B cell (primary cell): Measurements from ENCODE around the gene TOP1. TPM values are rescaled to one million over a fixed set of nuclear protein-coding genes. Genes with fewer than 3 reads are reported as not detected.

Source experiments
- ATAC-seq: fragments of 200-7000 bp; cut with Tn5 transposase; one replicate; pipeline ENCODE4 v1.10.0; 2021; ENCODE audit warnings: low read depth, mild to moderate bottlenecking, moderate number of reproducible peaks, moderate library complexity
- CTCF ChIA-PET: fragments of 350-600 bp; sonication (Branson Sonifier 250); formaldehyde crosslinking; loops from one replicate; lab custom pipeline; 2021; ENCODE audit warnings: antibody characterized with exemption, inconsistent platforms; lab: Charles Lee
- POLR2A ChIA-PET: fragments of 350-600 bp; sonication (Branson Sonifier 250); formaldehyde crosslinking; loops from one replicate; lab custom pipeline; 2021; ENCODE audit warnings: antibody characterized with exemption; lab: Charles Lee
- DNase-seq: peaks from one replicate; pipeline ENCODE4 v3.0.0; 2013
- H2AFZ ChIP-seq: 2 replicates; pipeline ENCODE4 v1.6.1; 2012; ENCODE audit warnings: mild to moderate bottlenecking, low read depth, low read length; ENCODE audit not compliant: insufficient read depth, poor library complexity, severe bottlenecking
- H3K27ac ChIP-seq, 2 donors: 1 replicate in 1 of 2; 2 replicates in 1 of 2; pipeline ENCODE4 v1.5.1; 2012 to 2013; ENCODE audit warnings: low read length in 2 of 2, mild to moderate bottlenecking in 2 of 2, moderate library complexity in 1 of 2
- H3K27me3 ChIP-seq, 4 experiments: fragments of 200-600 bp in 1 of 4; sonication (generic) in 1 of 4; replicated peaks in 1 of 4; 1 replicate in 2 of 4; 2 replicates in 2 of 4; pipeline versions ENCODE4 v1.6.1 to v1.7.0; 2013 to 2016; ENCODE audit warnings: low read length in 3 of 4, mild to moderate bottlenecking in 2 of 4, mixed read lengths in 1 of 4, moderate library complexity in 1 of 4; ENCODE audit not compliant: insufficient read depth in 4 of 4, control insufficient read depth in 3 of 4; ENCODE audit errors: control extremely low read depth in 1 of 4
- H3K36me3 ChIP-seq, 2 experiments: replicated peaks in 1 of 2; 1 replicate in 1 of 2; 2 replicates in 1 of 2; pipeline versions ENCODE4 v1.6.1 to v1.7.1; 2013; ENCODE audit warnings: low read length in 1 of 2; ENCODE audit not compliant: insufficient read depth in 2 of 2, control insufficient read depth in 1 of 2; ENCODE audit errors: control extremely low read depth in 1 of 2, extremely low read depth in 1 of 2
- H3K4me1 ChIP-seq, 2 donors: fragments of 200-600 bp in 1 of 2; sonication (generic) in 1 of 2; 1 replicate in 1 of 2; 2 replicates in 1 of 2; pipeline versions ENCODE4 v1.5.1 to v1.6.1; 2013 to 2017; ENCODE audit warnings: low read length in 2 of 2; ENCODE audit not compliant: control insufficient read depth in 2 of 2, insufficient read depth in 2 of 2
- H3K4me2 ChIP-seq: replicated peaks from 2 replicates; pipeline ENCODE3; 2012; ENCODE audit warnings: mild to moderate bottlenecking, low read depth, low read length; ENCODE audit not compliant: poor library complexity, severe bottlenecking
- H3K4me3 ChIP-seq, 5 experiments: fragments of 200-600 bp in 1 of 5; sonication (generic) in 1 of 5; 1 replicate in 3 of 5; 2 replicates in 2 of 5; pipeline versions ENCODE4 v1.5.1 to v1.7.0; 2011 to 2016; ENCODE audit warnings: low read length in 4 of 5, mild to moderate bottlenecking in 4 of 5, low read depth in 2 of 5, control low read depth in 1 of 5, moderate library complexity in 1 of 5; ENCODE audit not compliant: insufficient read depth in 1 of 5; ENCODE audit errors: control extremely low read depth in 1 of 5, extremely low read depth in 1 of 5
- H3K79me2 ChIP-seq: fragments of 200-600 bp; sonication (generic); one replicate; pipeline ENCODE4 v1.6.0; 2016; ENCODE audit warnings: low read length; ENCODE audit not compliant: control insufficient read depth, insufficient read depth
- H3K9ac ChIP-seq: fragments of 200-600 bp; sonication (generic); 2 replicates; pipeline ENCODE4 v1.6.1; 2017; ENCODE audit warnings: mild to moderate bottlenecking, low read length, moderate library complexity
- H3K9me3 ChIP-seq, 3 donors: one replicate each; pipeline versions ENCODE4 v1.6.1 to v1.7.1; 2013; ENCODE audit warnings: low read length in 2 of 3; ENCODE audit not compliant: control insufficient read depth in 2 of 3, insufficient read depth in 1 of 3; ENCODE audit errors: control extremely low read depth in 1 of 3
- H4K20me1 ChIP-seq: 2 replicates; pipeline ENCODE4 v1.6.0; 2012; ENCODE audit warnings: mild to moderate bottlenecking, low read length; ENCODE audit not compliant: insufficient read depth, control insufficient read depth, poor library complexity, severe bottlenecking
- H3K27ac Mint-ChIP-seq: one replicate; pipeline ENCODE4 v1.8.0; 2021; ENCODE audit warnings: mixed read lengths
- H3K27me3 Mint-ChIP-seq: one replicate; pipeline ENCODE4 v1.8.0; 2021; ENCODE audit warnings: mixed read lengths
- H3K4me1 Mint-ChIP-seq: one replicate; pipeline ENCODE4 v1.8.0; 2021; ENCODE audit warnings: mixed read lengths
- H3K4me3 Mint-ChIP-seq: one replicate; pipeline ENCODE4 v1.8.0; 2021; ENCODE audit warnings: mixed read lengths
- H3K9me3 Mint-ChIP-seq: one replicate; pipeline ENCODE4 v1.8.0; 2022; ENCODE audit warnings: mixed read lengths; ENCODE audit not compliant: insufficient read depth
- CTCF ChIP-seq: fragments of 200-600 bp; IDR thresholded peaks from one replicate; pipeline ENCODE4 v1.8.0; 2022; ENCODE audit warnings: antibody characterized with exemption, mild to moderate bottlenecking
- EZH2 ChIP-seq: IDR thresholded peaks from 2 replicates; pipeline ENCODE4 v1.6.1; 2012; ENCODE audit warnings: borderline replicate concordance, low read depth, mild to moderate bottlenecking, moderate library complexity, low read length; ENCODE audit not compliant: insufficient read depth, poor library complexity, severe bottlenecking
- WGBS: methylation state at CpG from one replicate; pipeline ENCODE4 v1.1.5; 2013; ENCODE audit warnings: missing lambda C conversion rate; ENCODE audit not compliant: insufficient coverage; 5-methylcytosine and 5-hydroxymethylcytosine counted together
- intact Hi-C: fragments of 100-400 bp; cut with micrococcal nuclease; formaldehyde crosslinking; loops from one replicate; pipeline ENCODE4 v1.10.0; 2022
- polyA plus RNA-seq: library from polyadenylated mRNA; depleted of rRNA; stranded (reverse); fragments of >200 nt; gene quantifications from 2 replicates; pipeline ENCODE4 v1.2.3, GENCODE V29; 2012
- total RNA-seq, 2 donors: library from RNA; stranded (reverse); fragments of 120-200 nt in 1 of 2; gene quantifications; 1 replicate in 1 of 2; 2 replicates in 1 of 2; pipeline versions ENCODE4 v1.2.3 to v1.2.4, GENCODE V29; 2013 to 2022

Gene TOP1
- total and polyA plus RNA-seq, 2 donors (not counting 1 experiment from before 2014, with no cell fraction given), result 5.4 to 44.9 TPM

- Histone ChIP-seq H3K9ac (no peak overlapping the region), H3K79me2 (no peaks in the 10 kb centered on the region), H2AFZ (no peak overlapping the region), H3K36me3 (peaks cover 18 to 37% of the 10 kb centered on the region in 2 experiments), H3K27me3 (no peaks in the 10 kb centered on the region), H3K4me2 (no peak overlapping the region), H3K9me3 (no peaks in the 10 kb centered on the region), H3K27ac (no peak overlapping the region), H4K20me1 (no peaks in the 10 kb centered on the region), H3K4me1 (no peaks in the 10 kb centered on the region), H3K4me3 (no peak overlapping the region)
- H3K9me3 Mint-ChIP-seq, result no peaks in the 10 kb centered on the region
- WGBS, result 100% methylated on average over 1 of the region's 3 CpGs
- no peaks in the 10 kb centered on the region for H3K27me3 Mint-ChIP-seq
- no peak for DNase-seq
- no peak overlapping the region for H3K27ac Mint-ChIP-seq
- H3K4me3 Mint-ChIP-seq, result no peak overlapping the region
- H3K4me1 Mint-ChIP-seq, result no peaks in the 10 kb centered on the region
- no peak for TF ChIP-seq EZH2
- TF ChIP-seq CTCF, result no peak
- CTCF ChIA-PET, result no interaction called here
- intact Hi-C loops, result no loop called here
- ATAC-seq, result no peak
- POLR2A ChIA-PET, result interaction anchor here (0.7 kb wide), 1 partner anchor 21 kb away, joined by 4 read pairs; no protein-coding TSS in a partner anchor
Measured at GRCh38 chr20:41089555-41089954, 60.9 kb downstream of the TOP1 start.

- no peak overlapping the region for H2AFZ ChIP-seq
- Mint-ChIP-seq H3K9me3 (no peaks in the 10 kb centered on the region), H3K27ac (no peak overlapping the region), H3K4me1 (no peaks in the 10 kb centered on the region), H3K27me3 (no peaks in the 10 kb centered on the region), H3K4me3 (no peak overlapping the region)
- CTCF ChIA-PET, result interaction anchor here (1.0 to 8.9 kb wide), 5 partner anchors 10 to 128 kb away, joined by 5 to 174 read pairs (median 28); no protein-coding TSS in a partner anchor
- no peak overlapping the region for H3K27ac ChIP-seq
- H3K4me2 ChIP-seq, result no peak overlapping the region
- H3K9ac ChIP-seq, result no peak overlapping the region
- peaks cover 11% of the 10 kb centered on the region for H4K20me1 ChIP-seq
- peaks cover 6% of the 10 kb centered on the region for H3K79me2 ChIP-seq
- no peaks in the 10 kb centered on the region for H3K4me1 ChIP-seq
- WGBS, result 100% methylated on average over 1 of the region's 4 CpGs
- intact Hi-C loops, result no loop called here
- H3K27me3 ChIP-seq, result no peaks in the 10 kb centered on the region
- TF ChIP-seq CTCF, result no peak
- no peak for TF ChIP-seq EZH2
- no peaks in the 10 kb centered on the region for H3K9me3 ChIP-seq
- peaks cover 16 to 39% of the 10 kb centered on the region in 2 experiments for H3K36me3 ChIP-seq
- ATAC-seq (no peak), DNase-seq (no peak)
- POLR2A ChIA-PET, result no interaction called here
- H3K4me3 ChIP-seq, result no peak overlapping the region
Measured at GRCh38 chr20:41091927-41092326, 63.3 kb downstream of the TOP1 start.
